ENCODE measurements around the gene GTF2IRD1. TPM values are rescaled to one million over a fixed set of nuclear protein-coding genes. Genes with fewer than 3 reads are reported as not detected.

The GTF2IRD1 gene
- total and polyA plus RNA-seq, 2 of the 13 experiments (the other 11 are each of a cell fraction or from before 2014, with no cell fraction given) = 16.5 to 26.7 TPM

GRCh38 chr7:74579800-74580685 is 126.3 kb downstream of the GTF2IRD1 start (continued):
- TF ChIP-seq ZNF274 (CRISPR knock-in tag; IDR thresholded peaks at IDR 0.05) (peak; percentile 89), ZBTB20 (CRISPR knock-in tag; IDR thresholded peaks at IDR 0.05; ENCODE audit: borderline replicate concordance, low read depth) (no peak), HNRNPLL (IDR thresholded peaks at IDR 0.05; ENCODE audit: low read depth, low read length, poor library complexity, severe bottlenecking) (peak; percentile 51), ZNF235 (CRISPR knock-in tag; IDR thresholded peaks at IDR 0.05; ENCODE audit: borderline replicate concordance) (no peak), KIAA2018 (CRISPR knock-in tag; IDR thresholded peaks at IDR 0.05; ENCODE audit: borderline replicate concordance) (no peak), ZNF644 (CRISPR knock-in tag; IDR thresholded peaks at IDR 0.05; ENCODE audit: low read depth) (peak; percentile 69; the same call in 1 of the 2 replicates), FOXJ3 (CRISPR knock-in tag; IDR thresholded peaks at IDR 0.05; ENCODE audit: borderline replicate concordance) (peak; percentile 74; the same call in 1 of the 2 replicates)
- TF ChIP-seq, protein P1, sequence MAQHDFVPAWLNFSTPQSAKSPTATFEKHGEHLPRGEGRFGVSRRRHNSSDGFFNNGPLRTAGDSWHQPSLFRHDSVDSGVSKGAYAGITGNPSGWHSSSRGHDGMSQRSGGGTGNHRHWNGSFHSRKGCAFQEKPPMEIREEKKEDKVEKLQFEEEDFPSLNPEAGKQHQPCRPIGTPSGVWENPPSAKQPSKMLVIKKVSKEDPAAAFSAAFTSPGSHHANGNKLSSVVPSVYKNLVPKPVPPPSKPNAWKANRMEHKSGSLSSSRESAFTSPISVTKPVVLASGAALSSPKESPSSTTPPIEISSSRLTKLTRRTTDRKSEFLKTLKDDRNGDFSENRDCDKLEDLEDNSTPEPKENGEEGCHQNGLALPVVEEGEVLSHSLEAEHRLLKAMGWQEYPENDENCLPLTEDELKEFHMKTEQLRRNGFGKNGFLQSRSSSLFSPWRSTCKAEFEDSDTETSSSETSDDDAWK (CRISPR knock-in tag; IDR thresholded peaks at IDR 0.05) = no peak
- TF ChIP-seq, protein P2, sequence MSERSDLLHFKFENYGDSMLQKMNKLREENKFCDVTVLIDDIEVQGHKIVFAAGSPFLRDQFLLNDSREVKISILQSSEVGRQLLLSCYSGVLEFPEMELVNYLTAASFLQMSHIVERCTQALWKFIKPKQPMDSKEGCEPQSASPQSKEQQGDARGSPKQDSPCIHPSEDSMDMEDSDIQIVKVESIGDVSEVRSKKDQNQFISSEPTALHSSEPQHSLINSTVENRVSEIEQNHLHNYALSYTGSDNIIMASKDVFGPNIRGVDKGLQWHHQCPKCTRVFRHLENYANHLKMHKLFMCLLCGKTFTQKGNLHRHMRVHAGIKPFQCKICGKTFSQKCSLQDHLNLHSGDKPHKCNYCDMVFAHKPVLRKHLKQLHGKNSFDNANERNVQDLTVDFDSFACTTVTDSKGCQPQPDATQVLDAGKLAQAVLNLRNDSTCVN (CRISPR knock-in tag; IDR thresholded peaks at IDR 0.05; ENCODE audit: borderline replicate concordance) = peak; percentile 47; the same call in 1 of the 2 replicates
- TF ChIP-seq, protein P3, sequence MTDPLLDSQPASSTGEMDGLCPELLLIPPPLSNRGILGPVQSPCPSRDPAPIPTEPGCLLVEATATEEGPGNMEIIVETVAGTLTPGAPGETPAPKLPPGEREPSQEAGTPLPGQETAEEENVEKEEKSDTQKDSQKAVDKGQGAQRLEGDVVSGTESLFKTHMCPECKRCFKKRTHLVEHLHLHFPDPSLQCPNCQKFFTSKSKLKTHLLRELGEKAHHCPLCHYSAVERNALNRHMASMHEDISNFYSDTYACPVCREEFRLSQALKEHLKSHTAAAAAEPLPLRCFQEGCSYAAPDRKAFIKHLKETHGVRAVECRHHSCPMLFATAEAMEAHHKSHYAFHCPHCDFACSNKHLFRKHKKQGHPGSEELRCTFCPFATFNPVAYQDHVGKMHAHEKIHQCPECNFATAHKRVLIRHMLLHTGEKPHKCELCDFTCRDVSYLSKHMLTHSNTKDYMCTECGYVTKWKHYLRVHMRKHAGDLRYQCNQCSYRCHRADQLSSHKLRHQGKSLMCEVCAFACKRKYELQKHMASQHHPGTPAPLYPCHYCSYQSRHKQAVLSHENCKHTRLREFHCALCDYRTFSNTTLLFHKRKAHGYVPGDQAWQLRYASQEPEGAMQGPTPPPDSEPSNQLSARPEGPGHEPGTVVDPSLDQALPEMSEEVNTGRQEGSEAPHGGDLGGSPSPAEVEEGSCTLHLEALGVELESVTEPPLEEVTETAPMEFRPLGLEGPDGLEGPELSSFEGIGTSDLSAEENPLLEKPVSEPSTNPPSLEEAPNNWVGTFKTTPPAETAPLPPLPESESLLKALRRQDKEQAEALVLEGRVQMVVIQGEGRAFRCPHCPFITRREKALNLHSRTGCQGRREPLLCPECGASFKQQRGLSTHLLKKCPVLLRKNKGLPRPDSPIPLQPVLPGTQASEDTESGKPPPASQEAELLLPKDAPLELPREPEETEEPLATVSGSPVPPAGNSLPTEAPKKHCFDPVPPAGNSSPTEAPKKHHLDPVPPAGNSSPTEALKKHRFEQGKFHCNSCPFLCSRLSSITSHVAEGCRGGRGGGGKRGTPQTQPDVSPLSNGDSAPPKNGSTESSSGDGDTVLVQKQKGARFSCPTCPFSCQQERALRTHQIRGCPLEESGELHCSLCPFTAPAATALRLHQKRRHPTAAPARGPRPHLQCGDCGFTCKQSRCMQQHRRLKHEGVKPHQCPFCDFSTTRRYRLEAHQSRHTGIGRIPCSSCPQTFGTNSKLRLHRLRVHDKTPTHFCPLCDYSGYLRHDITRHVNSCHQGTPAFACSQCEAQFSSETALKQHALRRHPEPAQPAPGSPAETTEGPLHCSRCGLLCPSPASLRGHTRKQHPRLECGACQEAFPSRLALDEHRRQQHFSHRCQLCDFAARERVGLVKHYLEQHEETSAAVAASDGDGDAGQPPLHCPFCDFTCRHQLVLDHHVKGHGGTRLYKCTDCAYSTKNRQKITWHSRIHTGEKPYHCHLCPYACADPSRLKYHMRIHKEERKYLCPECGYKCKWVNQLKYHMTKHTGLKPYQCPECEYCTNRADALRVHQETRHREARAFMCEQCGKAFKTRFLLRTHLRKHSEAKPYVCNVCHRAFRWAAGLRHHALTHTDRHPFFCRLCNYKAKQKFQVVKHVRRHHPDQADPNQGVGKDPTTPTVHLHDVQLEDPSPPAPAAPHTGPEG (CRISPR knock-in tag; IDR thresholded peaks at IDR 0.05) = no peak
